GM18870 (cell line): ENCODE measurements around the gene COCH.
"Not testable (repeated sequence)": the region's sequence is repeated elsewhere in the genome, so short reads cannot be mapped to it uniquely, and the experiment has no call there.

Source experiments
- ATAC-seq: cut with Tn5 transposase; IDR thresholded peaks from one replicate; pipeline ENCODE4 v1.9.1; 2021; ENCODE audit warnings: moderate library complexity; ENCODE audit not compliant: unreplicated experiment

COCH gene

GRCh38 chr14:30921305-30921704, 46.9 kb downstream of the COCH start:
- ATAC-seq = no peak

GRCh38 chr14:30921788-30922187, 47.4 kb downstream of the COCH start:
- ATAC-seq = no peak

GRCh38 chr14:30925254-30925653, 50.9 kb downstream of the COCH start:
- no peak for ATAC-seq

GRCh38 chr14:30928462-30928861, 54.1 kb downstream of the COCH start:
- ATAC-seq = peak; percentile 63

- ATAC-seq = not testable (repeated sequence)
Measured at GRCh38 chr14:30933937-30934336, 59.6 kb downstream of the COCH start.

- no peak for ATAC-seq
Measured at GRCh38 chr14:30935445-30935844, 61.1 kb downstream of the COCH start.

GRCh38 chr14:30938617-30939016, 64.3 kb downstream of the COCH start:
- ATAC-seq = no peak
